ENCODE measurements around the gene SUMO3. TPM values are rescaled to one million over a fixed set of nuclear protein-coding genes. Genes with fewer than 3 reads are reported as not detected.

The SUMO3 gene
- total and polyA plus RNA-seq, 8 donors, result 14.0 to 29.1 (median 21.7) TPM

DNA sequence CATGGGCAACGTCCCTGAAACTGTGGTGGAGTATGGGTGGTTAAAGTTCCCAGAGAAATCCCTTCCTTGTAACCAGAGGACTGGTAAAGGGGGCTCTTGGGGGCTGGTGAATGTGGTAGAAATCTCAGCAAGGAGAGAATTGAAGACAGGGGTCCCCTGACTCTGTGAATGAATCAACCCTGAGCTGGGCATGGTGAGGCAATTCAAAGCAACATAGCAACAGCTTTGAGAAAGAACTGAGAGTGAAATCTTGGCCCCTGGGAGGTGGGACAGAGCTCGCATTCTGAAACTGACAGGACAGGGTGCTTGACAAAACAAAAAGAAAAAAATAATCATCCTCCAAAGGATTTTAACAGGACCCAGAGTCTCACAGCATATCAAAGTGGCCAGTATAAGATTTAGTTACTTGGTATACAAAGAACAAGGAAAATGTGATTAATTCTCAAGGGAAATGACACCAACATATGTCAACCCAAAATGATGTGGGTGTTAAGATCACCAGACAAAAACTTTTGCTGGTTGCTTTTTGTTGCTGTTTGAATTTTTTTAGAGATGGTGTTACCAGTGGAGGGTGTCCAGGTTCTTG lies 11.7 kb upstream of the SUMO3 start:
- ATAC-seq (no peak), FAIRE-seq (no peak), DNase-seq (no peak)
- 53 to 60% methylated on average over 2 of the region's 2 CpGs for WGBS, 2 donors
- TF ChIP-seq CTCF (IDR thresholded peaks at IDR 0.05), result no peak
- no peaks in the 10 kb centered on the region for H3K4me1 ChIP-seq
- intact Hi-C loops (cut with DNase I), result no loop called here
- H3K27me3 ChIP-seq, result no peaks in the 10 kb centered on the region
- H3K36me3 ChIP-seq, result no peaks in the 10 kb centered on the region
- no peaks in the 10 kb centered on the region for H3K9me3 ChIP-seq
- H3K4me3 ChIP-seq, result no peak overlapping the region
- H3K27ac ChIP-seq, result no peak overlapping the region

DNA sequence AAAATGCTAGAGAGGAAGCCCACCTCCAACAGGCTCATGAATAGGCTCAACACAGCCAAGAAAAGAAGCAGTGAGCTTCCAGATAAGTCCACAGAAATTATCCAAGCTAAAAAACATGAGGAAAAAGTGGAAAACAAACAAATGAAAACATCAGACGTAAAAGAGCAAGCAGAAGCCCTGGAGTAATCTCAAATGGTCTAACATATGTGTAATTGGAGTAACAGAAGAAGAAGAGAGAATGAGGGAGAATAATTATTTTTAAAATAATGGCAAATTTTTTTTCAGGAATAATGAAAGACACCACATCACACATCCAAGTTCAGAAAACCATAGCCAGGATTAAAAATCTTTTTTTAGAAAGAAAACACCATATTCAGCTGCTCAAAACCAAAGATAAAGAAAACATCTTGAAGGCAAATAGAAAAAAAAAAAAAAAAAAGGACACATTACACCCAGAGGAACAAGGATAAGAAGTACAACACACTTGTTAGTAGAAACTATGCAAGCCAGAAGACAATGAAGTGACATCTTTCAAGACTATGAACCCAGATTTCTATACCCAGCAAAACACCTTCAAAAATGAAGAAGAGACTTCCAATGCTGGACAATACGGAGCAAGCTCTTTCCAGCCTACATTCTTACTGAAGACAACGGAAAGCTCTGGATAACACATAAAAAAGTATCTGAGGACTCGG lies 10.6 kb upstream of the SUMO3 start:
- WGBS, 2 donors, result 70 to 77% methylated on average over 4 of the region's 4 CpGs
- DNase-seq (no peak), ATAC-seq (no peak), FAIRE-seq (no peak)
- no peaks in the 10 kb centered on the region for H3K27me3 ChIP-seq
- H3K27ac ChIP-seq, result no peak overlapping the region
- no peaks in the 10 kb centered on the region for H3K36me3 ChIP-seq
- no peak overlapping the region for H3K4me3 ChIP-seq
- intact Hi-C loops (cut with DNase I), result no loop called here
- no peaks in the 10 kb centered on the region for H3K4me1 ChIP-seq
- no peaks in the 10 kb centered on the region for H3K9me3 ChIP-seq
- TF ChIP-seq CTCF (IDR thresholded peaks at IDR 0.05), result no peak

DNA sequence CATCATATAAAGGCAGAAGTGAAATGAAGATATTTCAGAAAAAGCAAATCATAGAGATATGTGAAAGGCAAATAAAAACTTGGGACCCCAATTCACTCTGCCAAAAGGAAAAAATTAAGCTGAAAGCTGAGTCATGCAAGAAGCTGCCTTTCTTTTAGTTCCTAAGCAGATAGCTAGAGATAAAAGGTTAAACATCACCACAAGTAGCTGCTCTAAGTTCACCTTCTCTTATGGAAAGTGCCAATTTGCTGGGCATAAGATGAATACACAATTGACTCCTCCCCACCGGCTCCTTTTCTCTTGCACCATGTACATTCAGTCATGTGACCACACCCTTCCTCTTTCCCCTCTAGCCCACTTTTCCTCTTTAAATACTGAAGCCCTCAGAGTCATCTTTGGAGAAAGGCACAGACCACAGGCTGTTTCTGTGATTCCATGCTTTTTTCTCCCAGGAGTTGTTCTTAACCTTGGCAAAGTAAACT lies 5.4 kb upstream of the SUMO3 start:
- H3K36me3 ChIP-seq, result no peaks in the 10 kb centered on the region
- TF ChIP-seq CTCF (IDR thresholded peaks at IDR 0.05), result no peak
- no peaks in the 10 kb centered on the region for H3K4me1 ChIP-seq
- FAIRE-seq (no peak), ATAC-seq (no peak), DNase-seq (no peak)
- WGBS, 2 donors, result 83 to 90% methylated on average over 1 of the region's 1 CpG
- H3K27me3 ChIP-seq, result no peaks in the 10 kb centered on the region
- intact Hi-C loops (cut with DNase I), result no loop called here
- H3K4me3 ChIP-seq, result no peak overlapping the region
- no peaks in the 10 kb centered on the region for H3K9me3 ChIP-seq
- H3K27ac ChIP-seq, result no peak overlapping the region

DNA sequence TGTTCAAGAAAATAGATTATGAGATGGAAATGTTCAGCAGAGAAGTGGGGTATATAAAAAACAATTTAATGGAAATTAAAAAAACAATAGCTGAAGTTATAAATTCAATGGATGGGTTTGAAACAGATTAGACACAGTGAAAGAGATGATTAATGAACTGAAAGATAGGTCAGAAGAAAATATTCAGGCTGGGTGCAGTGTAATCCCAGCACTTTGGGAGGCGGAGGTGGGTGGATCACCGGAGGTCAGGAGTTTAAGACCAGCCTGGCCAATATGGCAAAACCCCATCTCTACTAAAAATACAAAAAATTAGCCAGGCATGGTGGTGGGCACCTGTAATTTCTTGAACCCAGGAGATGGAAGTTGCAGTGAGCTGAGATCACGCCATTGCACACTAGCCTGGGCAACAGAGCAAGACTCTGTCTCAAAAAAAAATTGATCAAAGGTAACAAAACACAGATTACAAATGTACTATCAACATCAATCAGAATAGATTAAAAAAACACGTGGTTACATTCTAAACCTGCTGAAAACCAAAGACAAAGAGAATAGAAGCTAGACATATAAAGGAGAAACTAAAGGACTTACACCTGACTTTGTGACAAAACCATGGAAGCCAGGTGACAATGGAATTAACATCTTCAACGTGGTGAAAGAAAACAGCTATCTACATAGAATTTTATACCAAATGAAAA lies 4.8 kb upstream of the SUMO3 start:
- no peak for FAIRE-seq
- WGBS, 2 donors, result 65 to 67% methylated on average over 5 of the region's 5 CpGs

More for the DNA sequence above, 4.8 kb upstream of the SUMO3 start:
- H3K36me3 ChIP-seq, result no peaks in the 10 kb centered on the region
- intact Hi-C loops (cut with DNase I), result no loop called here
- no peak for TF ChIP-seq CTCF (IDR thresholded peaks at IDR 0.05)
- ATAC-seq, result no peak
- DNase-seq, result no peak
- H3K27ac ChIP-seq, result no peak overlapping the region
- H3K9me3 ChIP-seq, result no peaks in the 10 kb centered on the region
- no peaks in the 10 kb centered on the region for H3K27me3 ChIP-seq
- no peaks in the 10 kb centered on the region for H3K4me1 ChIP-seq
- H3K4me3 ChIP-seq, result no peak overlapping the region
